ENCODE results near the gene SH3PXD2B. TPM values are rescaled to one million over a fixed set of nuclear protein-coding genes. Genes with fewer than 3 reads are reported as not detected.
"Not testable (repeated sequence)": the region's sequence is repeated elsewhere in the genome, so short reads cannot be mapped to it uniquely, and the experiment has no call there.

The SH3PXD2B gene
- total and polyA plus RNA-seq, 2 donors (not counting 1 experiment from before 2014, with no cell fraction given), result not detected

DNA sequence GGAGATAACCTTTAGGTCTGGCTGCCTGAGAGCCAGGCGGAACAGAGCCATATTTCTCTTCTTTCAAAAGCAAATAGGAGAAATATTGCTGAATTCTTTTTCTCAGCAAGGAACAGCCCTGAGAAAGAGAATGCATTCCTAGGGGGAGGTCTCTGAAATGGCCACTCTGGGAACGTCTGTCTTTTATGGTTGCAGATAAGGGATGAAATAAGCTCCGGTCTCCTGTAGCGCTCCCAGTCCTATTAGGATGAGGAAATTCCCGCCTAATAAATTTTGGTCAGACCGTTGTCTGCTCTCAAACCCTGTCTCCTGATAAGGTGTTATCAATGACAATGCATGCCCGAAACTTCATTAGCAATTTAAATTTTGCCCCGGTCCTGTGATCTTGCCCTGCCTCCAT lies 57.3 kb downstream of the SH3PXD2B start:
- intact Hi-C loops (cut with micrococcal nuclease); CTCF ChIA-PET: not testable (repeated sequence)
- 93% methylated on average over 6 of the region's 8 CpGs for WGBS (ENCODE audit: insufficient coverage)

DNA sequence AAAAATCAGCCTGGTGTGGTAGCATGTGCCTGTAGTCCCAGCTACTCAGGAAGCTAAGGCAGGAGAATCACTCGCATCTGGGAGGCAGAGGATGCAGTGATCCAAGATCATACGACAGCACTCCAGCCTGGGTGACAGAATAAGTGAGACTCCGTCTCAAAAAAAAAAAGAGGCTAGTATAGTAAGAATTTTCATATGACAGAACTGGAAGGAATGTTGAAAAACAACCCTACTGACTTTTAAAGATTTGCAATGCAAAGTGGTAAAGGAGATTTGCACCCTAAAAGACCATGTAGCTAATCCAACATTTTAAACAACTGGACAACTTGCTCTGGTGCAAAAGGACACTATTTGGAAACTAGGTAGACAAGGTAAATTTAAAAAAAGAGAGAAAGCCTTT lies 58.1 kb downstream of the SH3PXD2B start:
- POLR2A ChIA-PET, result no interaction called here
- peaks cover 3% of the 10 kb centered on the region for H3K9me3 Mint-ChIP-seq (ENCODE audit: insufficient read depth)
- TF ChIP-seq CTCF (IDR thresholded peaks at IDR 0.05) (no peak), EZH2 (IDR thresholded peaks at IDR 0.05; ENCODE audit: borderline replicate concordance, insufficient read depth, low read depth, low read length, poor library complexity, severe bottlenecking) (no peak)
- H3K27ac Mint-ChIP-seq, result no peak overlapping the region
- WGBS (ENCODE audit: insufficient coverage), result 71% methylated on average over 1 of the region's 3 CpGs
- ATAC-seq (ENCODE audit: low read depth) (no peak), DNase-seq (no peak)
- intact Hi-C loops (cut with micrococcal nuclease), result no loop called here
- H3K79me2 ChIP-seq (ENCODE audit: control insufficient read depth, insufficient read depth, low read length), result no peaks in the 10 kb centered on the region
- no peak overlapping the region for H3K27ac ChIP-seq (ENCODE audit: low read length in 2 of 2)
- H3K9ac ChIP-seq (ENCODE audit: low read length), result no peak overlapping the region
- peaks cover 0 to 5% (median 0%) of the 10 kb centered on the region in 3 donors for H3K9me3 ChIP-seq (ENCODE audit: control extremely low read depth in 1 of 3, control insufficient read depth in 2 of 3, insufficient read depth in 1 of 3, low read length in 2 of 3)
- H3K27me3 ChIP-seq (replicated peaks in 1 of 4; ENCODE audit: control extremely low read depth in 1 of 4, control insufficient read depth in 3 of 4, insufficient read depth in 4 of 4, low read length in 3 of 4), result no peaks in the 10 kb centered on the region
- H3K27me3 Mint-ChIP-seq, result peaks cover 15% of the 10 kb centered on the region
- no peak overlapping the region for H3K4me3 Mint-ChIP-seq
- H3K36me3 ChIP-seq (replicated peaks in 1 of 2; ENCODE audit: control extremely low read depth in 1 of 2, control insufficient read depth in 1 of 2, extremely low read depth in 1 of 2, insufficient read depth in 2 of 2, low read length in 1 of 2), result no peaks in the 10 kb centered on the region
- CTCF ChIA-PET, result no interaction called here
- no peak overlapping the region for H3K4me3 ChIP-seq (ENCODE audit: control extremely low read depth in 1 of 5, extremely low read depth in 1 of 5, insufficient read depth in 1 of 5, low read depth in 2 of 5, low read length in 4 of 5)
- no peak overlapping the region for H3K4me2 ChIP-seq (replicated peaks; ENCODE audit: low read depth, low read length, poor library complexity, severe bottlenecking)
- no peaks in the 10 kb centered on the region for H3K4me1 ChIP-seq (ENCODE audit: control insufficient read depth in 2 of 2, insufficient read depth in 2 of 2, low read length in 2 of 2)
- no peaks in the 10 kb centered on the region for H4K20me1 ChIP-seq (ENCODE audit: control insufficient read depth, insufficient read depth, low read length, poor library complexity, severe bottlenecking)
- no peak overlapping the region for H2AFZ ChIP-seq (ENCODE audit: insufficient read depth, low read depth, low read length, poor library complexity, severe bottlenecking)
- H3K4me1 Mint-ChIP-seq, result no peaks in the 10 kb centered on the region

More for the DNA sequence above, 57.3 kb downstream of the SH3PXD2B start:
- H3K79me2 ChIP-seq (ENCODE audit: control insufficient read depth, insufficient read depth, low read length); H3K4me1 ChIP-seq (ENCODE audit: control insufficient read depth in 2 of 2, insufficient read depth in 2 of 2, low read length in 2 of 2); H3K27me3 ChIP-seq (replicated peaks in 1 of 4; ENCODE audit: control extremely low read depth in 1 of 4, control insufficient read depth in 3 of 4, insufficient read depth in 4 of 4, low read length in 3 of 4); H2AFZ ChIP-seq (ENCODE audit: insufficient read depth, low read depth, low read length, poor library complexity, severe bottlenecking); H3K36me3 ChIP-seq (replicated peaks in 1 of 2; ENCODE audit: control extremely low read depth in 1 of 2, control insufficient read depth in 1 of 2, extremely low read depth in 1 of 2, insufficient read depth in 2 of 2, low read length in 1 of 2); H3K9me3 Mint-ChIP-seq (ENCODE audit: insufficient read depth); H3K4me3 Mint-ChIP-seq; H3K9ac ChIP-seq (ENCODE audit: low read length); POLR2A ChIA-PET; H4K20me1 ChIP-seq (ENCODE audit: control insufficient read depth, insufficient read depth, low read length, poor library complexity, severe bottlenecking); H3K4me2 ChIP-seq (replicated peaks; ENCODE audit: low read depth, low read length, poor library complexity, severe bottlenecking); H3K4me1 Mint-ChIP-seq; ATAC-seq (ENCODE audit: low read depth); H3K27ac Mint-ChIP-seq; DNase-seq; H3K9me3 ChIP-seq (ENCODE audit: control extremely low read depth in 1 of 3, control insufficient read depth in 2 of 3, insufficient read depth in 1 of 3, low read length in 2 of 3); H3K27ac ChIP-seq (ENCODE audit: low read length in 2 of 2); H3K4me3 ChIP-seq (ENCODE audit: control extremely low read depth in 1 of 5, extremely low read depth in 1 of 5, insufficient read depth in 1 of 5, low read depth in 2 of 5, low read length in 4 of 5): not testable (repeated sequence)
- H3K27me3 Mint-ChIP-seq, result peaks cover 19% of the 10 kb centered on the region

Measured in B cell (primary cell).